HepG2 (cell line): Measurements from ENCODE around the gene DPP6. TPM values are rescaled to one million over a fixed set of nuclear protein-coding genes. Genes with fewer than 3 reads are reported as not detected.

Source experiments
- BORCS8-MEF2B ChIP-seq: sonication (generic); formaldehyde crosslinking; IDR thresholded peaks from 2 replicates; pipeline ENCODE4 v1.8.0; 2022; ENCODE audit warnings: mild to moderate bottlenecking, missing genetic modification reagents
- GTF2F1 ChIP-seq: fragments of 150-350 bp; IDR thresholded peaks from 2 replicates; pipeline ENCODE4 v1.6.1; 2014; ENCODE audit warnings: low read length
- IKZF1 ChIP-seq: fragments of 450-650 bp; IDR thresholded peaks from 2 replicates; pipeline ENCODE4 v1.7.1; 2016
- NFKB2 ChIP-seq: sonication (generic); formaldehyde crosslinking; IDR thresholded peaks from 2 replicates; pipeline ENCODE4 v1.4.0; 2020; ENCODE audit warnings: missing genetic modification reagents, borderline replicate concordance
- PCBP2 ChIP-seq: fragments of 200-400 bp; formaldehyde crosslinking; optimal IDR thresholded peaks from 2 replicates; pipeline ENCODE3; 2018; ENCODE audit warnings: low read length, low read depth; ENCODE audit not compliant: poor library complexity, severe bottlenecking
- SETDB1 ChIP-seq: sonication (generic); formaldehyde crosslinking; IDR thresholded peaks from 2 replicates; pipeline ENCODE4 v1.5.1; 2020; ENCODE audit warnings: missing genetic modification reagents, mild to moderate bottlenecking, borderline replicate concordance
- SRSF1 ChIP-seq: fragments of 200-400 bp; formaldehyde crosslinking; optimal IDR thresholded peaks from 2 replicates; pipeline ENCODE3; 2017; ENCODE audit warnings: mild to moderate bottlenecking, low read depth, low read length, moderate library complexity
- TP53 ChIP-seq: sonication (generic); formaldehyde crosslinking; conservative IDR thresholded peaks from 2 replicates; pipeline ENCODE4 v1.4.0; 2020; ENCODE audit warnings: missing genetic modification reagents
- TRIM24 ChIP-seq: sonication (generic); formaldehyde crosslinking; IDR thresholded peaks from 2 replicates; pipeline ENCODE4 v1.8.0; 2022; ENCODE audit warnings: mild to moderate bottlenecking, missing genetic modification reagents
- YEATS2 ChIP-seq: sonication (generic); formaldehyde crosslinking; IDR thresholded peaks from 2 replicates; pipeline ENCODE4 v1.4.0; 2020; ENCODE audit warnings: missing genetic modification reagents, borderline replicate concordance
- YEATS4 ChIP-seq: sonication (generic); formaldehyde crosslinking; IDR thresholded peaks from 2 replicates; pipeline ENCODE4 v1.4.0; 2020; ENCODE audit warnings: missing genetic modification reagents, borderline replicate concordance
- ZBTB8A ChIP-seq: sonication (generic); formaldehyde crosslinking; IDR thresholded peaks from 2 replicates; pipeline ENCODE4 v1.4.0; 2020; ENCODE audit warnings: mild to moderate bottlenecking, low read depth, missing genetic modification reagents, borderline replicate concordance
- ZKSCAN8 ChIP-seq: IDR thresholded peaks from 2 replicates; pipeline ENCODE4 v1.6.1; 2016; ENCODE audit warnings: borderline replicate concordance, missing genetic modification reagents, missing compliant biosample characterization
- ZNF34 ChIP-seq: sonication (generic); formaldehyde crosslinking; IDR thresholded peaks from 2 replicates; pipeline ENCODE4 v1.4.0; 2020; ENCODE audit warnings: mild to moderate bottlenecking, missing genetic modification reagents, borderline replicate concordance
- ZNF670 ChIP-seq: sonication (generic); formaldehyde crosslinking; IDR thresholded peaks from 2 replicates; pipeline ENCODE4 v1.8.0; 2022; ENCODE audit warnings: mild to moderate bottlenecking, missing genetic modification reagents, borderline replicate concordance
- ZNF724P ChIP-seq: sonication (generic); formaldehyde crosslinking; IDR thresholded peaks from 2 replicates; pipeline ENCODE4 v1.8.0; 2022; ENCODE audit warnings: missing genetic modification reagents, borderline replicate concordance
- ZNF790 ChIP-seq: sonication (generic); formaldehyde crosslinking; IDR thresholded peaks from 2 replicates; pipeline ENCODE4 v1.8.0; 2022; ENCODE audit warnings: missing genetic modification reagents, mild to moderate bottlenecking, borderline replicate concordance
- polyA plus RNA-seq, 8 experiments: library from polyadenylated mRNA; depleted of rRNA in 3 of 8; stranded (reverse) in 7 of 8; unstranded in 1 of 8; fragments of >200 nt; fragmentation: Illumina TruSeq in 4 of 8; extraction: Trizol in 4 of 8; gene quantifications; 2 replicates each; pipeline versions ENCODE4 v1.2.1 to v1.2.3, GENCODE V29; 2011 to 2016; ENCODE audit warnings: low read depth in 4 of 8, missing spikeins in 1 of 8, mixed read lengths in 1 of 8; ENCODE audit not compliant: insufficient read depth in 1 of 8
- total RNA-seq, 5 experiments: library from RNA; depleted of rRNA; stranded (reverse); fragments of >200 nt; fragmentation: Illumina TruSeq; extraction: Trizol; gene quantifications; 2 replicates each; pipeline ENCODE4 v1.2.3, GENCODE V29; 2016; ENCODE audit warnings: low read depth in 1 of 5
- TF ChIP-seq, protein P1 (sequence below): sonication (generic); formaldehyde crosslinking; IDR thresholded peaks from 2 replicates; pipeline ENCODE4 v1.4.0; 2020; ENCODE audit warnings: missing genetic modification reagents
- TF ChIP-seq, protein P2 (sequence below): sonication (generic); formaldehyde crosslinking; IDR thresholded peaks from 2 replicates; pipeline ENCODE4 v1.4.0; 2020; ENCODE audit warnings: mild to moderate bottlenecking, missing genetic modification reagents
- TF ChIP-seq, protein P3 (sequence below): sonication (generic); formaldehyde crosslinking; conservative IDR thresholded peaks from 2 replicates; pipeline ENCODE4 v1.4.0; 2020; ENCODE audit warnings: missing genetic modification reagents

The DPP6 gene
- total and polyA plus RNA-seq, 2 of the 13 experiments (the other 11 are each of a cell fraction or from before 2014, with no cell fraction given) = not detected

DNA sequence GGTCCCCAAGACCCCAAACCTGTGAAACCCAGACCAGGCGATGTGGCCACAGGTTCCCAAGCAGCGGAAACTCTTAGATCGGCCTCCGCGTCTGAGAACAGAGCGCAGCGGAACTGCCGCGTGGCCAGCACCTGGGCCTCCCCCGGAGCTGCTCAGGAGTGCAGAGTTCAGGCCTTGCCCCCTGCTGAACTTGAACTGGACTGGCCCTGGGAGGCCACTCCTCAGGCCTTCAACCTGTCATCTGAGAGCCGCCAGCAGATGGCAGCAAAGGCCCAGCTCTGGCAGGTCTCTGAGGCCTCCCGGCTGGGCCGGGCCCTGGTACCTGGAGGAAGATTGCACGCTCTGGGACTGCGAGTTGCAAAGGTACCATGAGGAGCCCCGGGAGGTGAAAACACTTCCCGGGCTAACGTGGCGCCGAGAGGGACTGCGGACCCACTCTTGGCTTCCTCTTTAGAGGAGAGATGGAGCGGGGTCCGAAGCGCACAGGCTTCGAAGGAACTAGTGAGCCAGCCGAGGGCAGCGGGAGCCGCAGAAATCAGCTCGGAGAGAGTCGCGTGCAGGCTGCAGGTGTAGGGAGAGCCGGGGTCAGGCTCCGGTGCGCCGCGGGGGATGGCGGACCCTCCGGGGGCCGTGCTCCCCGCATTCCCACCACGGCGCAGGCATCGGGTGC lies 861.6 kb downstream of the DPP6 start (continued):
- TF ChIP-seq, protein P1, sequence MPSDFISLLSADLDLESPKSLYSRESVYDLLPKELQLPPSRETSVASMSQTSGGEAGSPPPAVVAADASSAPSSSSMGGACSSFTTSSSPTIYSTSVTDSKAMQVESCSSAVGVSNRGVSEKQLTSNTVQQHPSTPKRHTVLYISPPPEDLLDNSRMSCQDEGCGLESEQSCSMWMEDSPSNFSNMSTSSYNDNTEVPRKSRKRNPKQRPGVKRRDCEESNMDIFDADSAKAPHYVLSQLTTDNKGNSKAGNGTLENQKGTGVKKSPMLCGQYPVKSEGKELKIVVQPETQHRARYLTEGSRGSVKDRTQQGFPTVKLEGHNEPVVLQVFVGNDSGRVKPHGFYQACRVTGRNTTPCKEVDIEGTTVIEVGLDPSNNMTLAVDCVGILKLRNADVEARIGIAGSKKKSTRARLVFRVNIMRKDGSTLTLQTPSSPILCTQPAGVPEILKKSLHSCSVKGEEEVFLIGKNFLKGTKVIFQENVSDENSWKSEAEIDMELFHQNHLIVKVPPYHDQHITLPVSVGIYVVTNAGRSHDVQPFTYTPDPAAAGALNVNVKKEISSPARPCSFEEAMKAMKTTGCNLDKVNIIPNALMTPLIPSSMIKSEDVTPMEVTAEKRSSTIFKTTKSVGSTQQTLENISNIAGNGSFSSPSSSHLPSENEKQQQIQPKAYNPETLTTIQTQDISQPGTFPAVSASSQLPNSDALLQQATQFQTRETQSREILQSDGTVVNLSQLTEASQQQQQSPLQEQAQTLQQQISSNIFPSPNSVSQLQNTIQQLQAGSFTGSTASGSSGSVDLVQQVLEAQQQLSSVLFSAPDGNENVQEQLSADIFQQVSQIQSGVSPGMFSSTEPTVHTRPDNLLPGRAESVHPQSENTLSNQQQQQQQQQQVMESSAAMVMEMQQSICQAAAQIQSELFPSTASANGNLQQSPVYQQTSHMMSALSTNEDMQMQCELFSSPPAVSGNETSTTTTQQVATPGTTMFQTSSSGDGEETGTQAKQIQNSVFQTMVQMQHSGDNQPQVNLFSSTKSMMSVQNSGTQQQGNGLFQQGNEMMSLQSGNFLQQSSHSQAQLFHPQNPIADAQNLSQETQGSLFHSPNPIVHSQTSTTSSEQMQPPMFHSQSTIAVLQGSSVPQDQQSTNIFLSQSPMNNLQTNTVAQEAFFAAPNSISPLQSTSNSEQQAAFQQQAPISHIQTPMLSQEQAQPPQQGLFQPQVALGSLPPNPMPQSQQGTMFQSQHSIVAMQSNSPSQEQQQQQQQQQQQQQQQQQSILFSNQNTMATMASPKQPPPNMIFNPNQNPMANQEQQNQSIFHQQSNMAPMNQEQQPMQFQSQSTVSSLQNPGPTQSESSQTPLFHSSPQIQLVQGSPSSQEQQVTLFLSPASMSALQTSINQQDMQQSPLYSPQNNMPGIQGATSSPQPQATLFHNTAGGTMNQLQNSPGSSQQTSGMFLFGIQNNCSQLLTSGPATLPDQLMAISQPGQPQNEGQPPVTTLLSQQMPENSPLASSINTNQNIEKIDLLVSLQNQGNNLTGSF (CRISPR knock-in tag) = no peak
- 0 out of 2 replicates have a peak, but pooled peaks have one; percentile 46 for TF ChIP-seq ZKSCAN8 (CRISPR knock-in tag)
- TF ChIP-seq TP53 = no peak
- TF ChIP-seq BORCS8-MEF2B (CRISPR knock-in tag) = peak; percentile 92; the same call in 1 of the 2 replicates
- no peak for TF ChIP-seq SRSF1
- TF ChIP-seq GTF2F1 = no peak
- TF ChIP-seq NFKB2 (CRISPR knock-in tag) = peak; percentile 90; the same call in 1 of the 2 replicates
- TF ChIP-seq TRIM24 (CRISPR knock-in tag) = peak; percentile 75; the same call in 1 of the 2 replicates
- no peak for TF ChIP-seq ZNF724P (CRISPR knock-in tag)
- TF ChIP-seq ZNF790 (CRISPR knock-in tag) = no peak
- no peak for TF ChIP-seq ZBTB8A (CRISPR knock-in tag)
- TF ChIP-seq YEATS4 (CRISPR knock-in tag) = peak; percentile 77; the same call in 1 of the 2 replicates
- peak; percentile 45; the same call in 1 of the 2 replicates for TF ChIP-seq YEATS2 (CRISPR knock-in tag)
- peak; percentile 69; the same call in 1 of the 2 replicates for TF ChIP-seq ZNF670
- TF ChIP-seq, protein P2, sequence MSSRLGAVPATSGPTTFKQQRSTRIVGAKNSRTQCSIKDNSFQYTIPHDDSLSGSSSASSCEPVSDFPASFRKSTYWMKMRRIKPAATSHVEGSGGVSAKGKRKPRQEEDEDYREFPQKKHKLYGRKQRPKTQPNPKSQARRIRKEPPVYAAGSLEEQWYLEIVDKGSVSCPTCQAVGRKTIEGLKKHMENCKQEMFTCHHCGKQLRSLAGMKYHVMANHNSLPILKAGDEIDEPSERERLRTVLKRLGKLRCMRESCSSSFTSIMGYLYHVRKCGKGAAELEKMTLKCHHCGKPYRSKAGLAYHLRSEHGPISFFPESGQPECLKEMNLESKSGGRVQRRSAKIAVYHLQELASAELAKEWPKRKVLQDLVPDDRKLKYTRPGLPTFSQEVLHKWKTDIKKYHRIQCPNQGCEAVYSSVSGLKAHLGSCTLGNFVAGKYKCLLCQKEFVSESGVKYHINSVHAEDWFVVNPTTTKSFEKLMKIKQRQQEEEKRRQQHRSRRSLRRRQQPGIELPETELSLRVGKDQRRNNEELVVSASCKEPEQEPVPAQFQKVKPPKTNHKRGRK (CRISPR knock-in tag) = no peak
- no peak for TF ChIP-seq ZNF34
- TF ChIP-seq PCBP2 = no peak
- no peak for TF ChIP-seq SETDB1 (CRISPR knock-in tag)
- TF ChIP-seq, protein P3, sequence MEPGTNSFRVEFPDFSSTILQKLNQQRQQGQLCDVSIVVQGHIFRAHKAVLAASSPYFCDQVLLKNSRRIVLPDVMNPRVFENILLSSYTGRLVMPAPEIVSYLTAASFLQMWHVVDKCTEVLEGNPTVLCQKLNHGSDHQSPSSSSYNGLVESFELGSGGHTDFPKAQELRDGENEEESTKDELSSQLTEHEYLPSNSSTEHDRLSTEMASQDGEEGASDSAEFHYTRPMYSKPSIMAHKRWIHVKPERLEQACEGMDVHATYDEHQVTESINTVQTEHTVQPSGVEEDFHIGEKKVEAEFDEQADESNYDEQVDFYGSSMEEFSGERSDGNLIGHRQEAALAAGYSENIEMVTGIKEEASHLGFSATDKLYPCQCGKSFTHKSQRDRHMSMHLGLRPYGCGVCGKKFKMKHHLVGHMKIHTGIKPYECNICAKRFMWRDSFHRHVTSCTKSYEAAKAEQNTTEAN (CRISPR knock-in tag) = 0 out of 2 replicates have a peak, but pooled peaks have one; percentile 23
- TF ChIP-seq IKZF1 = no peak
